DMS114 treated with DMSO at 0.1 percent for 48 hours (cell line): Measurements from ENCODE around the gene SMPD1.

ENCODE experiments used
- DNase-seq: peaks from one replicate; lab custom pipeline; 2025; ENCODE audit not compliant: unreplicated experiment; lab: John Stamatoyannopoulos, UW

Gene SMPD1

GRCh38 chr11:6389905-6390717 lies at the start of gene SMPD1:
Gene SMPD1, plus strand, starts transcription at chr11:6390474. Its CDS starts 125 bp downstream, at chr11:6390599.
- peak; percentile 39 for DNase-seq

GRCh38 chr11:6345366-6345765 lies 44.9 kb upstream of the SMPD1 start:
- DNase-seq: no peak

- no peak for DNase-seq
Measured at GRCh38 chr11:6350043-6350442, 40.2 kb upstream of the SMPD1 start.

- no peak for DNase-seq
Measured at GRCh38 chr11:6350486-6350885, 39.8 kb upstream of the SMPD1 start.

DNA sequence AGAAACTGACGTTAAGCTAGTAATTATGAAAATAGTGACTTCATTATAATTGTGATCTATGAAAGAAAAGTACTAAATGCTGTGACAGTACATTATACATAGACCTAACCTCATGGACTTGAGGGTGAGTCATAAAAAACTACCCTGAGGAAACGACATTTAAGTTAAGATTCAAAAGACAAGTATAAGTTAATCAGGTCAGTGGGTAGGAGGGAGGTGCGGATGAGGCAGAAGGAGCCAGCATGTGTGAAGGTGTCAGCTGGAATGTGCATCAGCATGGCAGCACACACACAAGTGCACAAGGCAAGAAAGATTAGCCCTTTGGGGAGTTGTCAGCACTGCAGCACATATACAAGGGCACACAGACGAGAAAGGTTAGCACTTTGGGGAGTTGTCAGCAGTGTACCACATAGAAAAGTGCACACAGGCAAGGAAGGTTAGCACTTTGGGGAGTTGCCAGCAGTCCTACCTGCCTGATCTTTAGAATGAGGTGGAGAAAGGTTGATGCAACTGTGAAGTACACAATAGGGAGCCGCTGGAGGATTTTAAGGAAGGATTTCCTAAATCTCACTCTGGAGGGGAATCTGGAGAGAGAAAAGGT lies 38.4 kb upstream of the SMPD1 start:
- DNase-seq: no peak

DNA sequence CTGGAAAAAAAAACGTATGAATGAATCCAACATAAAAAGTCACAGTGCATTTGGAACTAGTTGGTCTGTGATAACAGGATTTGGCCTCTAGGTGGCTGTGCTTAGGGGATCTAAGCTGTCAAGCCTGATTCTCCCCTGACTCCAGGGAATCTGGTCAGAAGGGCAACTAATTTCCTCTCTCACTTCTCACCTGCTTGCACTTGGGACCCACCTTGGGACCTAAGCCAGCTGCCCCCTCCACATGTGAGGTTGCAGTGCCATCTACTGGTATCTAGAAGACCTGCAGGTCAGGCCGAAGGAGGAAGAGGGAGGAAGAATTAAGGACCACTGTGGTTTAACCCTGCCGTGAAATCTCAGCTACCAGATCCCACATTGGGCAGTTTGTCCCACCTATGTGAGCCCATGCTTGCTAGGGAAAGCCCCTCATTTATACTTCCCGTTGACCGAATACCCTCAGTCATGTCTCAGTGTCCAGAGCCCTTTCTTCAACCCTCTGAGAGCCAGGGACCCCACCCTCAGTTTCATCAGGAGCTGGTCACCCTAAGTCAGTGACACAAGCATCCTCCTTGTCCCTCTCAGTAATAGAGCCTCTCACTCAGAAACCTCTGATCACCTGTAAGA lies 36.8 kb upstream of the SMPD1 start:
- peak; percentile 7 for DNase-seq

DNA sequence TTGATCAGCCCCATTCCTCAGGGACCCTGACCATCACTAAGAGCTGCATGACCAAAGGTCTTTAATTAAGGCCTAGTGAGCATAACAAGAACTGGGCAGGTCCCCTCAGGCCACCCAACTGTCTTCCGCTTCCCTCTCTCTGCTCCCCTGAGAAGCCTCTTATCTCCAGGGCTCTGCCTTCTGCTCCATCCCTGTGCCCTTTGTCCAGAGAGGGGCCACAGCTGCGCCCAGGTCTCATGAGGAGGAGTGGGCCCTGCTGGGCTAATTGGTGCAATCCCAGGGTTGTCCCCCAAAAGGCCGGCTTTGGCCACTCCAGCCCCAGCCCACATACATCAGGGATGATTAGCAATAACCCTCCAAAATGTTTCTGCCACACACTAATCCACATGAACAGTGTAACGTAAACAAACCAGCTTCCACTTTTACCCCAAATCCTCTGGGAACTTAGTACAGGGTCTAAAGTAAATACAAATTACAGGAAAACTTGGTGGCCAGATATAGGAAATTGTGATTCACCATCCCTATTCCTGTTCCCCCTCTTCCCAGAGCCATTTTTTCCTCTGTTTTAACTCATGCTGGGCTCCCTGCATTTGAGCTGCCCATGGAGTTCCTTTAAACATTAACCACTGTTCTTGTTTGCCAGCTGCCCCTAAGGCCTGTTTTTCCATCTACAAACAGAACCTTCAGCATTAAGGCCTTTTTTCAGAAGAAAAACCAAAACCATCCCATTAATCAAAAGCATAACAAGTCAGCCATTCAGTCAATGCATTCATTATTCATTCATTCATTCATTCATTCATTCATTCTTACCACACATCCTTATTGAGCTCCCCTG lies 35.4 kb upstream of the SMPD1 start:
- DNase-seq: no peak

GRCh38 chr11:6356503-6357055 lies 33.7 kb upstream of the SMPD1 start:
- DNase-seq: no peak

DNA sequence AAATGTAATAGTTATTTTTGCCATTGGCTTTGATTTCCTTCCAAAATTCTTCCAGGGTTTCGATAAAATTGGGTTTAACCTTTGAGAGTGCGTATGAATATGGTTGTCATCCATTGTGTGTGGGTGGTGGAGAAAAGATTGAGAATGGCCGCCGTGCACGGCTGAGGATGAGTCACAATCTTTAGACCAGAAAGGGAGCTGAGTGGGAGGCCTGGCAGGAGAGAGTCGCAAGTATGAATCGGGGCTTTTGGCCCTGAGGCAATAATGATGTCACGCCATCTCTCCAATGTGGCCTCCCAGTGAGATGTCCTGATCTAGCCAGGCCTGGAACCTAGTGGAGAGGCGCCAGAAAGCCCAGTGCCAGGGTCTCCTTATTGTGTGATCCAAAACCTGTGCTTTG lies 33.1 kb upstream of the SMPD1 start:
- DNase-seq: no peak

- DNase-seq: no peak
Measured at GRCh38 chr11:6360183-6360582, 30.1 kb upstream of the SMPD1 start.

DNA sequence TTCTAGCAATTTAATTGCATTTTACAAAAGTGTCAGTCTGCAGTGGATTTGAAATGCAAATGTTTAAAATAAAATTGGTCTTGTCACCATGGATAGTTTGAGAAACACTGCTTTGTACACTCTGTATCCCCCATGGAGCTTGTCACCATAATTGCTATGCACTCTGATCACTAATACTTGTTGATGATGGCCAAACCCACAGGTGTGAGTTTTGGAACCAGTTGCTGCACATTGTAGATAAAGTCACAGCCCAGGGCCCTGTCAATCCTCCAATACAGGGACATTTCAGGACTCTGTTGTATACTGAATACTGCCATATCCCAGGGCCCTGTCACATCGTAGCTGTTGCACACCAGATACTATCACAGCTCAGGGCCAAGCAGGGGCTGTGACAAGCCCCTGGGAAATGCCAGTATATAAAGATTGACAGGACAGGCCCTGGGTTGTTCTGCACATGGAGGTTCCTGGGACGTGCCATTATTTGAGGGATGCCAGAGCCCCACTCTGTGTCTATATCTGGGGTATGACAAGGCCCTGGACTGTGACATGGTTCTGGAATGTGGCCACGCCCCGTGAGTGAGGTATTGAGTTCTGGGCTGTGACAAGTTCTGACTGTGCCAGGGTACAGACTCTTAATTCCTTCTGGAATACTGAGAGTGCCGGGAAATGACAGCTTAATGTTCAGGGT lies 27.9 kb upstream of the SMPD1 start:
- DNase-seq: no peak

DNA sequence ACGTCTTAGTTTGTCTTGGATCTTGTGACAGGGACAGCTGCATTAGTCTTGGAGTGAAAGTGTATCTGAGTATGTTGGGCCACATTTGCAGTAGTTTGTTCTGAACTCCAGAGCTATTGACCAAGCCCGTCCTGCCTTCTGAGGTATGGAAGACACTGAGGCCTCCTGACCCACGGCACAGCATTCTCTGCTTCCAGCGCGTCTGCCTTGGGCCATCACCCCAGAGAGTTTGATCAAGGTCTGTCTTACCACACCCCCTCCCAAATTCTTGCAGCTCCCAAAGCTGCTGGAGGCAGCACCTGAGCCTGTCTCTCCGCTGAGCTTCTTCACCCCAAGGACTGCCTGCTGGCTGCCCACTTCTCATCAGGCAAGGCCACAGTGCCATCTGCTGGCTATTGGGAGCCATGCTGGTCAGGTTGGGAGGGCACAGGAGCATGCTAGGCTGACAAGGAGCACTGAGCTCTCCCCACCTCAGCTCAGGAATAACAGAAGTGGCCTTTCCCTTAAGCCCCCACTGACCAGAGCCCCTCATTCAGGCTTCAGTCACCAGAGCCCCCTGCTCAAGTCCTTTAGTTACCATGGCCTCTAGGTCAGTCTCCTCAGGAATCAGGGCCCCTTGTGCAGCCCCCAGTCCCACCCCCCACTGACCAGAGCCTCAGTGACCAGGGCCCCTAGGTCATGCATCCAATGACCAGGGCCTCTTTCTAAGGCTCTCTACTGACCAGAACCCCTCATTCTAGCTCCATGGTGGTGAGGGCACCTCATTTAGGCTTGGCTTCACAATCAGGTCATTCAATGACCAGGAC lies 27.2 kb upstream of the SMPD1 start:
- DNase-seq: peak; percentile 4

GRCh38 chr11:6365659-6366058 lies 24.6 kb upstream of the SMPD1 start:
- DNase-seq: no peak

- DNase-seq: no peak
Measured at GRCh38 chr11:6371825-6372224, 18.4 kb upstream of the SMPD1 start.

GRCh38 chr11:6377902-6378639 lies 12.2 kb upstream of the SMPD1 start:
- DNase-seq: no peak

DNA sequence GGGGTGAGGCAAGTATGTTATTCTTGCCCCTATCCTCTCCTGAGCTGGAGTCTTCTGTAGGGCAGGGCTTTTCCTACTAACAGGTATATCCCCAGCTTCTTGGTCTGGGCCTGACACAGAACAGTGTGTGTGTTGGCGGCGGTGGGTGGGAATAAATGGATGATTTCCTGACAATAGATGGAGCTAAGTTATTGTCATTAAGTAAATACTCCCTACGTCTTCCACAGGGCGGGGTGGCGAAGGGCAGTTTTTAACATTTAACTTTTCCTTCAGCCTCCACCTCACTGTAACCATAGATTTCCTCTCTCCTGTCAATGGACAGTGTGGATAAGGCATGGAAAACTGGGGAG lies 11.7 kb upstream of the SMPD1 start:
- DNase-seq: no peak

DNA sequence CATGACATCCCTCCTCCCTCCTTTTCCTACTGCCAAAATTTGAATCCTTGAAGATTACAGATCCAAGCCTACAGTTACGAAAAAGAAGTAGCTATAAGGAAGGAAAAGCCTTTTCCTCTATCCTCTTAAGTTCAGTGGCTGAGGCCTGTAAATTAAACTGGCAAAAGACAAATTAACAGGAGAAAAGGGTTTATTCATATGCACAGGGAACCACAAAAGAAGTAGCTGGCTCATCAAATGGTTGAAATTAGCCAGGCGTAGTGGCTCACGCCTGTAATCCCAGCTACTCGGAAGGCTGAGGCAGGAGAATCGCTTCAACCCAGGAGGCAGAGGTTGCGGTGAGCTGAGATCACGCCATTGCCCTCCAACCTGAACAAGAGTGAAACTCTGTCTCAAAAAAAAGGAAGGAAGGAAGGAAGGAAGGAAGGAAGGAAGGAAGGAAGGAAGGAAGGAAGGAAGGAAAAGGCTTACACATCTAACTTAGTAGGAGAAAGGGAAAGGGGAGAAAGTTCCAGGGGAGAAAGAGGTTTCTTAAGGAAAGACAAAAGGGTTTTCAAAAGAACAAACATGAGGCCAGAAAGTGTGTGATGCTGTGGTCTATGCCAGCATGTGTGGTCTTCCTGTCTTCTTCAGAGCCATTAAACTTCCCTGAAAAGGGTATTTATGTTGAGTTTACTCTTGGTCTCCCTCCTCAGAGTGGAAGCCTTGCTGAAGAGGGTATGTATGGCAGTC lies 5.1 kb upstream of the SMPD1 start:
- DNase-seq: no peak

DNA sequence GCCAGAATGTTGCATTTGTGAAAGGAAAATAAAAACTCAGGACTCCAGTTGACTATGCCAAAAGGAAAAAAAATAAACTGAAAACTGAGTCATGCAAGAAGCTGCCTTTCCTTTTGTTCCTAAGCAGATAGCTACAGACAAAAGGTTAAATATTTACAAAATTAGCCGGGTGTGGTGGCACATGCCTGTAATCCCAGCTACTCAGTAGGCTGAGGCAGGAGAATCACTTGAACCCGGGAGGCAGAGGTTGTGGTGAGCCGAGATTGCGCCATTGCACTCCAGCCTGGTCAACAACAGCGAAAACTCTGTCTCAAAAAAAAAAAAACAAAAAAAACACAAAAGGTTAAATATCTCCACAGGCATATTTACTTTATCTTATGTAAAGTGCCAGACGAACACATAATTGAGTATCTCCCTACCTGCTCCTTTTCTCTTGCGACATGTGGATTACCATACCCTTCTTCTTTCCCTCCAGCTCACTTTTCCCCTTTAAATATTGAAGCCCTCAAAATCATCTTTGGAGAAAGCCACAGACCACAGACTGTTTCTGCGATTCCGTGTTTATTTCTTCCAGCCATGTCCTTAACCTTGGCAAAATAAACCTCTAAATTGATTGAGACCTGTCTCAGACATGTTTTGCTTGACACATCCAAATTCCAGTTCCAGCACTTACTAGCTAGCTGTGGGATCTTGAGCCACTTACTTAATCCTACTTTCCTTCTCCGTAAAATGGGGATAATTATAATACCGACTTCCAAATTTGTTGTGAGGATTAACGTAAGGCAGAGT lies 2.3 kb upstream of the SMPD1 start:
- no peak for DNase-seq
